HepG2 (cell line): ENCODE measurements around the gene FAF1. TPM values are rescaled to one million over a fixed set of nuclear protein-coding genes. Genes with fewer than 3 reads are reported as not detected.

Experiments
- ATAC-seq: fragments of 200-7000 bp; cut with Tn5 transposase; 3 replicates; pipeline ENCODE4 v1.9.1; 2020; ENCODE audit warnings: mild to moderate bottlenecking, moderate library complexity
- BruUV-seq: library from RNA; stranded (reverse); fragments of 400-500 nt; replicated peaks from 2 replicates; lab custom pipeline; 2021; lab: Mats Ljungman, UMichigan
- CTCF ChIA-PET: fragments of 300-600 bp; formaldehyde crosslinking; extraction: SDS; loops from one replicate; lab custom pipeline; 2021; ENCODE audit warnings: low total read pairs, inconsistent platforms, low intra/inter-chr PET ratio; lab: Yijun Ruan, JAX
- POLR2A ChIA-PET: fragments of 350-600 bp; sonication (Branson Sonifier 250); formaldehyde crosslinking; loops from one replicate; lab custom pipeline; 2020; ENCODE audit warnings: antibody characterized with exemption, inconsistent platforms; lab: Yijun Ruan, JAX
- DNase-seq: peaks from one replicate; pipeline ENCODE4 v3.0.0-alpha.2; 2015; ENCODE audit warnings: low spot score
- FAIRE-seq: peaks from 3 replicates; lab custom pipeline; 2011; peaks lifted over from hg19 to GRCh38; lab: Jason Lieb, UNC
- H2AFZ ChIP-seq: one replicate; pipeline ENCODE4 v1.6.1; 2011; ENCODE audit warnings: low read length, inconsistent platforms
- H3K27ac ChIP-seq: fragments of 300-600 bp; 3 replicates; pipeline ENCODE4 v1.8.0; 2011; ENCODE audit warnings: mixed run types, mild to moderate bottlenecking, mixed read lengths, low read length, inconsistent platforms; ENCODE audit not compliant: insufficient read depth; ENCODE audit errors: extremely low read length
- H3K27me3 ChIP-seq, 2 experiments: fragments of 200-600 bp in 1 of 2; 2 replicates in 1 of 2; 3 replicates in 1 of 2; pipeline versions ENCODE4 v1.6.0 to v1.8.0; 2011; ENCODE audit warnings: low read length in 2 of 2, mild to moderate bottlenecking in 2 of 2, moderate library complexity in 2 of 2, inconsistent platforms in 1 of 2; ENCODE audit not compliant: insufficient read depth in 2 of 2, control insufficient read depth in 1 of 2
- H3K36me3 ChIP-seq, 2 experiments: fragments of 200-600 bp in 1 of 2; replicated peaks in 1 of 2; 2 replicates in 1 of 2; 3 replicates in 1 of 2; pipeline versions ENCODE4 v1.5.1 to v1.8.0; 2011; ENCODE audit warnings: low read length in 2 of 2, inconsistent platforms in 1 of 2; ENCODE audit not compliant: insufficient read depth in 2 of 2, control insufficient read depth in 1 of 2
- H3K4me1 ChIP-seq: 2 replicates; pipeline ENCODE4 v1.5.1; 2012; ENCODE audit warnings: low read length, inconsistent platforms; ENCODE audit not compliant: insufficient read depth
- H3K4me2 ChIP-seq: 2 replicates; pipeline ENCODE4 v1.6.0; 2011; ENCODE audit warnings: low read depth, low read length, inconsistent platforms
- H3K4me3 ChIP-seq, 3 experiments: fragments of 200-600 bp in 1 of 3; sonication (generic), shearing (Covaris generic) in 1 of 3; replicated peaks in 1 of 3; 2 replicates each; pipeline ENCODE4 v1.5.1; 2011 to 2016; ENCODE audit warnings: low read length in 3 of 3, inconsistent platforms in 2 of 3, low read depth in 2 of 3, mild to moderate bottlenecking in 2 of 3, control low read depth in 1 of 3, mixed read lengths in 1 of 3; ENCODE audit not compliant: insufficient read depth in 1 of 3
- H3K79me2 ChIP-seq: one replicate; pipeline ENCODE4 v1.6.1; 2011; ENCODE audit warnings: low read length, inconsistent platforms; ENCODE audit not compliant: insufficient read depth
- H3K9ac ChIP-seq: 2 replicates; pipeline ENCODE4 v1.6.0; 2011; ENCODE audit warnings: mild to moderate bottlenecking, low read depth, low read length, inconsistent platforms; ENCODE audit not compliant: insufficient read depth
- H3K9me3 ChIP-seq: 2 replicates; pipeline ENCODE4 v1.5.1; 2012; ENCODE audit warnings: mild to moderate bottlenecking, low read length
- H4K20me1 ChIP-seq: 2 replicates; pipeline ENCODE4 v1.6.0; 2011; ENCODE audit warnings: inconsistent platforms, mild to moderate bottlenecking, low read length, moderate library complexity; ENCODE audit not compliant: insufficient read depth
- SAP130 ChIP-seq: IDR thresholded peaks from 2 replicates; pipeline ENCODE4 v1.6.1; 2016; ENCODE audit warnings: low read depth
- ZNF616 ChIP-seq: sonication (generic); formaldehyde crosslinking; IDR thresholded peaks from 2 replicates; pipeline ENCODE4 v1.5.0; 2020; ENCODE audit warnings: low read depth, mild to moderate bottlenecking, missing genetic modification reagents
- ZNF777 ChIP-seq: sonication (generic); formaldehyde crosslinking; IDR thresholded peaks from 2 replicates; pipeline ENCODE4 v1.4.0; 2020; ENCODE audit warnings: missing genetic modification reagents
- WGBS: methylation state at CpG from one replicate; pipeline ENCODE4 v1.1.6; 2017; ENCODE audit warnings: low lambda C conversion rate; 5-methylcytosine and 5-hydroxymethylcytosine counted together
- in situ Hi-C: cut with HindIII; loops from 2 replicates; pipeline ENCODE4 v1.10.0; 2017; ENCODE audit warnings: low pct_unique_long_range_greater_than_20kb; ENCODE audit not compliant: extremely low pct_ligation_motif_present
- intact Hi-C: fragments of 100-400 bp; cut with micrococcal nuclease; formaldehyde crosslinking; loops from one replicate; pipeline ENCODE4 v1.10.0; 2022; ENCODE audit not compliant: unreplicated experiment
- polyA plus RNA-seq, 8 experiments: library from polyadenylated mRNA; depleted of rRNA in 3 of 8; stranded (reverse) in 7 of 8; unstranded in 1 of 8; fragments of >200 nt; fragmentation: Illumina TruSeq in 4 of 8; extraction: Trizol in 4 of 8; gene quantifications; 2 replicates each; pipeline versions ENCODE4 v1.2.1 to v1.2.3, GENCODE V29; 2011 to 2016; ENCODE audit warnings: low read depth in 4 of 8, missing spikeins in 1 of 8, mixed read lengths in 1 of 8; ENCODE audit not compliant: insufficient read depth in 1 of 8
- total RNA-seq, 5 experiments: library from RNA; depleted of rRNA; stranded (reverse); fragments of >200 nt; fragmentation: Illumina TruSeq; extraction: Trizol; gene quantifications; 2 replicates each; pipeline ENCODE4 v1.2.3, GENCODE V29; 2016; ENCODE audit warnings: low read depth in 1 of 5
- TF ChIP-seq, protein P1 (sequence below), 2 experiments: sonication (generic) in 1 of 2; formaldehyde crosslinking in 1 of 2; IDR thresholded peaks; 2 replicates each; pipeline versions ENCODE4 v1.5.1 to v1.6.1; 2011 to 2020; ENCODE audit warnings: borderline replicate concordance in 1 of 2, low read depth in 1 of 2, low read length in 1 of 2, mild to moderate bottlenecking in 1 of 2, missing genetic modification reagents in 1 of 2, moderate library complexity in 1 of 2

FAF1 gene
- total and polyA plus RNA-seq, 2 of the 13 experiments (the other 11 are each of a cell fraction or from before 2014, with no cell fraction given) = 19.4 to 63.3 TPM

DNA sequence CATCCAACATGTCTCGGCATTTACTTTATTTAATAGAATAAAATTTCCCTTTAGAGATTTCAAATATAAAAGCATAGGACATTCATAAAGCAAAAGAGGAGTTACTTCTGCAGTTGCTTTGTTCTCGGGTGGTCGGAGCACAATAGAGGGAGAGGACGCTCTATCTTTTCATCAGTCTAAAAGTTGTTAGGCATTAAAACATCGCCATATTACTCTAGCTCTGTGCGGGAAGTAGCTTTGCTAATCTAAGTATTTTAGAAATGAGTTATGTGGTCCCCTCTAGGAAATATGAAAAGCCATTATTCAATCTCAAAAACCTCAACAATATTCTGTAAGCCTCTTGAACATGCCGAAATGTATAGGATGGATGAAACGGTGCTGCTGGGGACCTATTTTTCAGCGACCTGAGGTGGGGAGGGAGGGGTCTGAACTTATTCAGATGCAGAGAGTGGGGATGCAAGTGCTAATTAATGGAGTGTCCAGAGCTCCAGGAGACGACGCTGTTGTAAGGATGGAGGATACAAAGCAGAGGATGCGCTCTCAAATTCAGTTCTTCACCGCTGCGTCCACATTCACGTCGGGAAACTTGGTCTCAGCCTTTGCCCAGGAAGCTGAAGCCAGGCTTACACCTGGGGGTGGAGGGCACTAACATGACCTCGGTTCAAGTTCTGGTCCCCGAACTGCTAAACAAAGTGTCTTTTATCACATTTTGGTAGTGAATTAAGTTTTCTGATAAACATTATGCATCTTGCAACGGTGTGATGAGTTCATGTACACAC is 16.2 kb upstream of the FAF1 start:
- no TSS peak for BruUV-seq
- ChIA-PET POLR2A (interaction anchor here (2.7 to 3.4 kb wide), 2 partner anchors 7 to 16 kb away, joined by 20 to 37 read pairs; partner anchors contain the start of genes CDKN2C and FAF1), CTCF (no interaction called here)
- Histone ChIP-seq H3K4me1 (peaks cover 35% of the 10 kb centered on the region), H3K27me3 (no peaks in the 10 kb centered on the region; a peak in 1 of 5 replicates), H3K27ac (peak overlapping the region; percentile 93), H3K4me2 (peak overlapping the region; percentile 81), H3K79me2 (peaks cover 32% of the 10 kb centered on the region), H3K9ac (peak overlapping the region; percentile 90), H3K9me3 (no peaks in the 10 kb centered on the region), H4K20me1 (no peaks in the 10 kb centered on the region), H3K36me3 (peaks cover 0 to 4% of the 10 kb centered on the region in 2 experiments; a peak in 2 of 5 replicates), H3K4me3 (peak overlapping the region; percentile 89 to 95 (median 93)), H2AFZ (peak overlapping the region; percentile 43)
- FAIRE-seq (no peak), DNase-seq (no peak), ATAC-seq (peak; percentile 25)
- WGBS = 30% methylated on average over 19 of the region's 19 CpGs
- peak; percentile 27 for TF ChIP-seq SAP130 (CRISPR knock-in tag)
- TF ChIP-seq, protein P1, sequence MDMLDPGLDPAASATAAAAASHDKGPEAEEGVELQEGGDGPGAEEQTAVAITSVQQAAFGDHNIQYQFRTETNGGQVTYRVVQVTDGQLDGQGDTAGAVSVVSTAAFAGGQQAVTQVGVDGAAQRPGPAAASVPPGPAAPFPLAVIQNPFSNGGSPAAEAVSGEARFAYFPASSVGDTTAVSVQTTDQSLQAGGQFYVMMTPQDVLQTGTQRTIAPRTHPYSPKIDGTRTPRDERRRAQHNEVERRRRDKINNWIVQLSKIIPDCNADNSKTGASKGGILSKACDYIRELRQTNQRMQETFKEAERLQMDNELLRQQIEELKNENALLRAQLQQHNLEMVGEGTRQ (IDR thresholded peaks at IDR 0.05; ENCODE audit: low read depth, low read length) = no peak
- TF ChIP-seq, protein P1 (CRISPR knock-in tag; IDR thresholded peaks at IDR 0.05; ENCODE audit: borderline replicate concordance) = no peak
- no peak for TF ChIP-seq ZNF616
- TF ChIP-seq ZNF777 (CRISPR knock-in tag) = peak; percentile 72
- in situ Hi-C loops (loop anchor here (5.0 to 10.0 kb wide), 2 partner anchors 59 to 199 kb away; no protein-coding TSS in a partner anchor), intact Hi-C loops (no loop called here)
